ENCODE measurements around the gene MSI2. TPM values are rescaled to one million over a fixed set of nuclear protein-coding genes. Genes with fewer than 3 reads are reported as not detected.

Gene MSI2
- total RNA-seq, 1 experiment from 2014 or later, result 174 TPM

DNA sequence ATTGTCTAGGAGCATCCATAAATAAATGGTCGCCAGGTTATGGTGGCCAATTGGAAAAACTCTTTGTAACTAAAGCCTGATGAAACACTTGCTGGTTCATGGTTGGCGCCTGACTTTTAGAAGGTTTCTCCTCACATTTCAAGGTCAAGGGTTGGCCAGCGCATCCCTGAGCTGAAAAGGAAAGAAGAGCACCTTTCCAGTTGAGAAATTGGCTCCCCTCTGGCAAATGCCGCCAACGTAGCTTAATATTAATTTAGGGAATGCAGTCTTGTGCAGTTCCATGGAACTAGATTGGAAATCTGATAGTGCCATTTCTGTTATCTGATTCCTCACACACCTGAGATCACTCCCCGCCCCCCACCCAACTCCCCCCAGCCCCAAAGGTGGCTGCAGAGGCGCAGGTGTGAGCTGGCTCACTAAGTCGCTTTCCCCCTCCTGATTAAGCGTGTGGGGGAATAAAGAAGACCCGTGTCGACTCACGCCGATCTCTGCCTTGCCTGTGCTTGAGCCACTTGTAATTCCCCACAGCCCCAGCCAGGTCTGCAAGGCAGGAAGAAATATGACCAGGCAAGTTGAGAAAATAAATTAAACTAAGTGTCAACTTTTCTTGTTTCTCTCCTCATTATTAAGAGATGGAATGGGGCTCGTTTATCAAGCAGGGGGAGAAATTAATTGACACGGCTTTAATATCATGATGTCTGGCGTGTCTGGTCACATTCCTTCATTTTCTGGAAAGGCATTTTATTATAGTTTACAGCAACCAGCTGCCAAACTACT lies 331.1 kb downstream of the MSI2 start:
- Mint-ChIP-seq H3K27ac (ENCODE audit: unreplicated experiment) (no peak overlapping the region), H3K36me3 (ENCODE audit: insufficient read depth, unreplicated experiment) (peaks cover 49% of the 10 kb centered on the region), H3K4me3 (ENCODE audit: unreplicated experiment) (no peak overlapping the region), H3K9me3 (ENCODE audit: unreplicated experiment) (no peaks in the 10 kb centered on the region), H3K4me1 (ENCODE audit: low read depth, unreplicated experiment) (no peaks in the 10 kb centered on the region), H3K27me3 (ENCODE audit: insufficient read depth, unreplicated experiment) (no peaks in the 10 kb centered on the region)
- intact Hi-C loops (cut with micrococcal nuclease; ENCODE audit: unreplicated experiment), result no loop called here
- TF ChIP-seq CTCF (IDR thresholded peaks at IDR 0.05; ENCODE audit: insufficient read depth in 1 of 2, low read depth in 1 of 2, low read length in 1 of 2, severe bottlenecking in 1 of 2, unreplicated experiment in 1 of 2), result no peak
- Histone ChIP-seq H3K9me3 (no peaks in the 10 kb centered on the region), H3K27me3 (replicated peaks; ENCODE audit: control insufficient read depth, insufficient read depth, low read length) (no peaks in the 10 kb centered on the region), H3K36me3 (ENCODE audit: control insufficient read depth, insufficient read depth, low read length) (no peaks in the 10 kb centered on the region), H3K4me1 (no peaks in the 10 kb centered on the region), H3K4me3 (ENCODE audit: low read depth, low read length) (no peak overlapping the region)
- no TSS peak for BruUV-seq (replicated peaks)
- DNase-seq, result no peak
- ChIA-PET CTCF (no interaction called here), POLR2A (no interaction called here)

DNA sequence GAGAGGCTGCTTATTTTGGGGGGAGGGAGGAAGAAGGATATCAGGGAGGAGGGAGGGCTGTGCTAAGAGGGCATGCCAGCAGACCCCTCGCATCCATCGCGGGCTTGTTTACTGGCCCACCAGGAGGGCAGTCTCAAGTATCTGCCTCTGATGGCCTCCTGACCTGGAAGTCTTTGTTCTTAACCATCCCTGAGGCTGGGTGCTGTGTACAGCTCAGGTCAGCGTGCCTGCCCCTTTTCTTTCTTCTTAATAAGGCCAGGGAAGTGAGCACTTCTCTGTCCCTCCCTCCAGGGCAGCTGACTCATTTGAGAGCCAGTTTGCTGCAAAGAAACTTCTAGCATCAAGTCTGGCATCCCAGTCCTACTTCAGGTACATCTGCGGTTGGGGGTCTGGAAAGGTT lies 331.8 kb downstream of the MSI2 start:
- no peaks in the 10 kb centered on the region for H3K27me3 ChIP-seq (replicated peaks; ENCODE audit: control insufficient read depth, insufficient read depth, low read length)
- no peak for TF ChIP-seq CTCF (IDR thresholded peaks at IDR 0.05; ENCODE audit: insufficient read depth in 1 of 2, low read depth in 1 of 2, low read length in 1 of 2, severe bottlenecking in 1 of 2, unreplicated experiment in 1 of 2)
- BruUV-seq (replicated peaks), result no TSS peak
- no peaks in the 10 kb centered on the region for H3K36me3 ChIP-seq (ENCODE audit: control insufficient read depth, insufficient read depth, low read length)
- Mint-ChIP-seq H3K9me3 (ENCODE audit: unreplicated experiment) (no peaks in the 10 kb centered on the region), H3K36me3 (ENCODE audit: insufficient read depth, unreplicated experiment) (peaks cover 44% of the 10 kb centered on the region), H3K4me3 (ENCODE audit: unreplicated experiment) (no peak overlapping the region), H3K27me3 (ENCODE audit: insufficient read depth, unreplicated experiment) (no peaks in the 10 kb centered on the region), H3K27ac (ENCODE audit: unreplicated experiment) (no peak overlapping the region), H3K4me1 (ENCODE audit: low read depth, unreplicated experiment) (no peaks in the 10 kb centered on the region)
- no peaks in the 10 kb centered on the region for H3K9me3 ChIP-seq
- no peaks in the 10 kb centered on the region for H3K4me1 ChIP-seq
- ChIA-PET POLR2A (no interaction called here), CTCF (no interaction called here)
- DNase-seq, result no peak
- H3K4me3 ChIP-seq (ENCODE audit: low read depth, low read length), result no peak overlapping the region
- intact Hi-C loops (cut with micrococcal nuclease; ENCODE audit: unreplicated experiment), result no loop called here

DNA sequence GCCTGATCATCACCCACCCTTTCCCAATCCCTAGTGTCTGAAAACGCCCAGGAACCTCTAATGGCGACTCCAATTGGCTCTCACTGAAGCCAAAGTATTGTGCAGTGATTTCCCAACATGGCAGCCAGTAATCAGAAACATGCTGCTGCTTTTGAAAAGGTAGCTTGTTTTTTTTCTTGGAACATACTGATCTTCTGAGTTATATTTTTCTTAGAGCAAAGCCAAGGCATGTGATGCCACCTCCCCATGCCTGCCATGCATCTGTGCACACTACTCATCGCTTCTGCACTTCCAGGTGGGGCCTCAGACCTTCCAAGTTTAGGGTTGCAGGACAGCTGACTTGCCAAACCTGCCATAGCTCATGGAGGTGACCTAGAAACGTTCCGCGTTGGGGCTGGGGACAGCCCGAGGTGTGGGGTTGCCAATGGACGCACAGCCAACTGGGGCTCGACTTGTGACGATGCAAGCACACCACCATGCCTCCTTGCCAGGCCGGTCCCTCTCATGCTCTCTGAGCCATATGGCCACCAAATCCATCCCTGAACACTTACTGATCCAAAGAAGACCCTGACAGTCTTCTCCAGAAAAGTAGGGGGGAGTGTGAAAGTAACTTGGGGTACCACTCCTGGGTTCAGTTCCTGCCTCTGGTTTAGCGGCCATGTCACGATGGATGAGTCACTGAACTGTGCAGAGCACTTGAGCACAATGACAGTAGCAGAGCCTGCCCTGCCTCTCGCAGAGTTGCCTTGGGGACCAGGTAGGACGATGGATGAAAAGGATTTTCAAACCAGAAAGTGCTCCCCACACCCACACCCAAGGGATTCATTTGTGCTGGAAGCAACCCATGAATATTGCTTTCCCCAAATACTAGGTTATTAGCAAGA lies 333.1 kb downstream of the MSI2 start:
- CTCF ChIA-PET, result no interaction called here

More for the DNA sequence above, 333.1 kb downstream of the MSI2 start:
- Histone ChIP-seq H3K27me3 (replicated peaks; ENCODE audit: control insufficient read depth, insufficient read depth, low read length) (no peaks in the 10 kb centered on the region), H3K9me3 (no peaks in the 10 kb centered on the region), H3K36me3 (ENCODE audit: control insufficient read depth, insufficient read depth, low read length) (no peaks in the 10 kb centered on the region; the same call in 1 of the 2 replicates), H3K4me3 (ENCODE audit: low read depth, low read length) (no peak overlapping the region), H3K4me1 (no peaks in the 10 kb centered on the region)
- no peaks in the 10 kb centered on the region for H3K4me1 Mint-ChIP-seq (ENCODE audit: low read depth, unreplicated experiment)
- no peak for TF ChIP-seq CTCF (IDR thresholded peaks at IDR 0.05; ENCODE audit: insufficient read depth in 1 of 2, low read depth in 1 of 2, low read length in 1 of 2, severe bottlenecking in 1 of 2, unreplicated experiment in 1 of 2)
- H3K27me3 Mint-ChIP-seq (ENCODE audit: insufficient read depth, unreplicated experiment), result no peaks in the 10 kb centered on the region
- H3K4me3 Mint-ChIP-seq (ENCODE audit: unreplicated experiment), result no peak overlapping the region
- peaks cover 36% of the 10 kb centered on the region for H3K36me3 Mint-ChIP-seq (ENCODE audit: insufficient read depth, unreplicated experiment)
- DNase-seq, result no peak
- intact Hi-C loops (cut with micrococcal nuclease; ENCODE audit: unreplicated experiment), result no loop called here
- BruUV-seq (replicated peaks), result no TSS peak
- POLR2A ChIA-PET, result no interaction called here
- no peak overlapping the region for H3K27ac Mint-ChIP-seq (ENCODE audit: unreplicated experiment)
- H3K9me3 Mint-ChIP-seq (ENCODE audit: unreplicated experiment), result no peaks in the 10 kb centered on the region
